Measurements from ENCODE around the gene SDHAF2. TPM values are rescaled to one million over a fixed set of nuclear protein-coding genes. Genes with fewer than 3 reads are reported as not detected.
"Not testable (repeated sequence)": the region's sequence is repeated elsewhere in the genome, so short reads cannot be mapped to it uniquely, and the experiment has no call there.

The SDHAF2 gene
- total RNA-seq, 1 donor from 2014 or later, result 39.7 TPM

DNA sequence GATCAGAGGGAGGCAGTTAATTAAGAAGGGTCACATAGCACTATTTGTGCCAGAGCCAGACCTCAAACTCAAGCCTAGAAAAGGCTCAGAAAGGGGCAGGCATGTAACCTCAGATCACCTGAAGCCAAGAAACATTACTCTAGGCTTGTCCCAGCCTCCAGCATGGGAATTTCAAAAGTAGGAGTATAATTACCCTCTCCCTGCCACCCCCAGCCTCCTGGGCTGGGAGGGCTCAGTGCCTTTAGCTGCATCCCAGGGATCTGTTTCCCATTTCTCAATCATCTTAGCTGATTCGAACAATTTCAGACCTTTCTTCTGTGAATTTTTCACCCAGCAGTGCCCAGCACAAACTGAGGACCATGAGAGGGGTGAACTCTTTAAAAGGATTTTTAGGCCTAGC, 45.5 kb downstream of the SDHAF2 start:
- DNase-seq (ENCODE audit: low read depth), result no peak

DNA sequence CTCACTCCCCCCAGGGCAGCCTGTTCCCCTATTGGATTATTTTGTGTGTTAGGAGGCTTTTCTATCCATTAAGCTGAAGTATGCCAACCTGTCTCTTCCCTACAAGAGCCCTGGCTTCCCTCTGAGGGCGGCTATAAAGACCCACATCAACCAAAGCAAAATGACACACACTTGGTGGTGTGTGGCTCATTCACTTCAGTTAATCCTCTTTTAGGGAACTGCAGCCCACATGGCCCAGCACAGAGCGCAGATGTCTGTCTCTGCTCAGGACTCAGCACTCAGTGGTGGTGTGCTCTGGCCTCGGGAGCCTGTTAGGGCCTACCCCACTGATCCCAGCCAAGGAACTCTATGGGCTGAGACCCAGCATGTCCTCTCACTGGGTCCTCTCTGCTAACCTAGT, 46.4 kb downstream of the SDHAF2 start:
- DNase-seq (ENCODE audit: low read depth), result no peak

DNA sequence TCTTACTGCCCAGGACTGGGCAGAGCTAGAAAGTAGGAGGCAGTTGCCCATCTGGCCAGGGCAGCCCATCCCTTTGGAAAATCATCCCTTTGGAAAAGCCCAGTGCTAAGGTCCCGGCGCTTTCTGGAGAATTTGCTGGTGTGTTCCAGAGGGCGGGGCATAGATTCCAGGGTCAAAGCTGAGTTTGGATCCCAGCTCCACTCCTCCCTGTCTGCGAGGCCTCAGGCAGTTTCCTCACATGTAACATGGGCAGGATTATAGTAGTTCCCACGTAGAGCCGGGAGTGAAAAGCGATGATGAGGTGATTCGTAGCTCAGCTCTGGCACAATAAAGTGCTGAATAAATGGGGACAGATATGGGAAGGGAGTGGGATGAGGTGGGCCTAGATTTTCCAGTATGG, 47.2 kb downstream of the SDHAF2 start:
- no peak for DNase-seq (ENCODE audit: low read depth)

DNA sequence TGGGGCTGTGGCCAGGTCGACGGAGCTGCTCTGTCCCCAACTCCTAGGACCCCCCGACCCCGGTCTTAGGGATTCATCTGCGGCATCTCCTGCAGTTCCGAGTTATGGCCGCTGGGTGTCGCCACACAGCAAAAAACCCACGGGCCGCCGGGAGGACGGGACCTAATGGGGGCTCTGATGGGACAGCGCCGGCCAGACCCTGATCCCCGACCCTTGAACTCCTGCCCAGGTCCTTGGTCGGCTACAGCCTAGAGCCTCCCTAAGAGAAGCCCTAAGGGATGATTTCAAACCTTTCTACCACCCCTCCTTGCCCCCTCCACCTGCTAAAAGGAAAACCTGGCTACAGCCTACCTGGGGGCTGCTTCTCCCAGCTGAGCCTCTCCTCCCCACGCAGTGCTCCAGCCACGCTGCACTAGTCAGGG, 47.8 kb downstream of the SDHAF2 start:
- DNase-seq (ENCODE audit: low read depth), result no peak

DNA sequence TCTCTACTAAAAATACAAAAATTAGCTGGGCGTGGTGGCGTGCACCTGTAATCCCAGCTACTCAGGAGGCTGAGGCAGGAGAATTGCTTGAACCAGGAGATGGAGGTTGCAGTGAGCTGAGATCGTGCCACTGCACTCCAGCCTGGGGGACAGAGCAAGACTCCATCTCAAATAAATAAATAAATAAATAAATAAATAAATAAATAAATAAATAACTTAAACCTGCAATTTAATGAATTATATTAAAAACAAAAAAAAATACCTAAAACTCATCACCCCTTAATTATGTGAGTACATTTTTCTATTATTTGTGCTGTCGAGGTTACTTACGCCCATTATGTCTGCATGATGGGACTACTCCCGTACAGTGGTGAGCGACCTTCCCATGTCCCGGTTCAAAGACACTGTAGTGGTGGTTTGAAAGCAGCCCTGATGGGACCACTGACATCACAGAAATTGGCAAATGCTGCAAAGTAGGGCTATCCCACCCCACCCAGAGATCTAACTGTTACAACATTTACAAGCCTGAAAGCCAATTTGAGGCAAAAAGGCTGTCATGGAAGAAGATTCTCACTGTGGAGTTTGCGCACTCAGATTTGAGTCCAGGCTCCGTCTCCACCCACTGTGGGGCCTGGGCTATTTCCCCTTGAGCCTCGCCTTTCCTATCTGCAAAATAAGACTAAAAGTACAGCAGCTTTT, 49.6 kb downstream of the SDHAF2 start:
- not testable (repeated sequence) for DNase-seq (ENCODE audit: low read depth)

DNA sequence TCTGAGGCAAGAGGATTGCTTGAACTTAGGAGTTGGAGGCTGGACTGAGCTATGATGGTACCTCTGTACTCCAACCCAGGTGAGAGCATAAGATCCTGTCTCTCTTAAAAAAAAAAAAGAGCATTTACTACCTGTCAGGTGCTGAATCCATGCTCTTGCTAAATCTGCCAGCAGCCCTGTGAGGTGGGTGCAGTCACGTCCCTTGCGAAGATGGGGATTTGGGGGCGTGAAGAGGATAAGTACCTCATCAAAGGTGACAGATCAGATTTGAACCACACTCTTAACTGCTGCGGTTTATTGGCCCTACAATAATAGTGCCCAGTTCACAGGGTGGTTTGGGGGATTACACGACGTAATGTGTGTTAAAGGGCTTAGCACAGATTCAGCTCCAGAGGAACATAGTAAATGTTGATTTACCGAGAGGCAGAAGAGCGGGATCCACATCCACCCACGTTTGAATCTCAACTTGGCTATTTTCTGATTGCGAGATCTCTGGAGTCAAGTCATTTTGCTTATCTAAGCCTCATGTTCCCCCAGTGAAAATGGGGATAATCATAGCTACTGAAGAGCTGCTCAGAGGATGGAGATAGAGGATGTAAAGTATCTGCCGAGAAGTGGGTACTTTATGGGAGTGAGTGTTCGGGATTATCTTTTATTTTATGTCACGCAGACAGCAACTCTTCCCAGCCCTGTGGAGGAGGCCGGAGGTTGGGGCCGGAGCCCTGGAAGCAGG, 50.5 kb downstream of the SDHAF2 start:
- DNase-seq (ENCODE audit: low read depth), result no peak

DNA sequence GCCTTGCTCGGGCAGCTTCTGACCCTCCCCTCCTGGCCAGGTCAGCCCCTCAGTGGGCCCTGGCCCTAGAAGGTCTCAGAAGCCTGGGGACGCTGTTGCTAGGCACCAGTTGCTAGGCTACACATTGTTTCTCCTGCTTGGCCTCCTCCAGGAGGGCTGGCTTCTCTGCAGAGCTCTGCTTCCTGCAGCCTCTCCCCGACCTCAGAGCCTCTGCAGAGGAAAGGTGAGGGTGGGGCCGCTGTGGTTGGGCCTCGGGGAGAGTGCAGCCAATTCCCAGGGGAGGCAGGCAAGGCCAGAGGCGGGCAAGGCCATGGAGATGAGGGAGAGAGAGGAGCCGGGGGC, 51.0 kb downstream of the SDHAF2 start:
- no peak for DNase-seq (ENCODE audit: low read depth)

DNA sequence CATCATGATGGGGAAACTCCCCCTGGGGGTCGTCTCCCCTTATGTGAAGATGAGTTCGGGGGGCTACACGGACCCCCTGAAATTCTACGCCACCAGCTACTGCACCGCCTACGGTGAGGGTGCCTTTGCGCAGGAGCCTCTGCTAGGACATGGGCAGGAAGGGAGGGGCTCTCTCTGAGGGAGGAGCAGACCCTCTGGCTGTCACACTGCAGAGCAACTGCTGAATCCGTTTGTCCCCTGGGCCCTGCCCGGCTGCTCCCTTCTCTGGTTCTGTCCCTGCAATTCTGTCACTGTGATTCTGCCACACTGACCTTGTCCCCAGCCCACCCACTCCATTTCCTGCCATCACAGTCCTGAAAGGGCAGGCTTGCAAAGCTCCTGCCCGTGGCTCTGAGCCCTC, 51.9 kb downstream of the SDHAF2 start:
- DNase-seq (ENCODE audit: low read depth), result no peak

DNA sequence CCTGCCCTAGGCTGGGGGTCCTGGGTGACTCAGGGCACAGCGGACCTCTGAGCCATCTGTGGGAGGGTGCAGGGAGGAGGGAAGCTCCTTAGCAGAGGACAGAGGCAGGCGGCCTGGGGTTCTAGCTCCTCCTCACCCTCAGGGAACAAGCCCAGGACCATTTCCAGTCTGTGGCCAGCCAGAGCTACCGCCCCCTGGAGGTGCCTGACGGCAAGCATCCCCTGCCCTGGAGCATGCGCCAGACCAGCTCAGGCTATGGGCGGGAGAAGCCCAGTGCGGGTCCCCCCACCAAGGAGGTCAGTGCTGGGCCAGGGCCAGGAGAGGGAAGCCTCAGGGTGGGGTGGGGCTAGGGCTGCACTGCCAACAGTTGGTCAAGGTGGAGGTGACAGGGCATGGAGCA, 52.6 kb downstream of the SDHAF2 start:
- no peak for DNase-seq (ENCODE audit: low read depth)

DNA sequence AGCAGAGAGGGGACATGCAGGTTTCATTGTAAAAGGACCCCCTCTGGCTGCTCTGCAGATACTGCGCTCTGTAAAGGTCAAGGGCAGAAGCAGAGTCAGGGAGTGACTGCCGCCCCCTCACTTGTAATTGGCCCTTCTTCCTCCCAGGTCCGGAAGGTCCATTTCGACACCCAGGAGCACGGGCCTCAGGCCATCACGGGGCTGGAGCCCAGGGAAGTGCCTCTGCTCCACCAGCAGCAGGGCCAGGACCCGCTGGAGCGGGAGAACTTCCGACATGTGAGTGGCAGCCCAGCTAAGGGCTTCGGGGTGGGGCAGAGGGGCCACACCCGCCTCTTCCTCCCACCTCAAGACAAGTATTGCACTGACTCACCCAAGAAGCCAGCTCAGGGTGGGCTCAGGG, 54.6 kb downstream of the SDHAF2 start:
- no peak for DNase-seq (ENCODE audit: low read depth)

DNA sequence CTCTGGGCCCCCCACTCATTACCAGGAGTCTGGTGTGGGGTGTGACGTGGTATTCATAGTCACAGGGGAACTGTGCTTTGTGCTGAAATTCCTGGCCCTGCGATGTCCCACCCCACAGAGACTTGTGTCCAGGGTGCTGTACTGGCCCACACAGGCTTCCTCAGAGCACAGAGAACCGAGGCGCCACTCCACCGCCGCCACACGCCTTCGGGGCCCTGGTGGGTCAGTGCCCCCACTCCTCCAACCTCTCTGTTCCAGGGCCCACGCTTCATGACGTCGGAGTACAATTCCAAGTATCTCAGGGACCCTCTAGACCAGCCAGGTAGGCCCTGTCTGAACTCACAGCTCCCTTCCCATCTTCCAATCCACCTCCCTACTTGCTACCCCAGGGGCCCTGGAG, 55.2 kb downstream of the SDHAF2 start:
- DNase-seq (ENCODE audit: low read depth), result no peak

DNA sequence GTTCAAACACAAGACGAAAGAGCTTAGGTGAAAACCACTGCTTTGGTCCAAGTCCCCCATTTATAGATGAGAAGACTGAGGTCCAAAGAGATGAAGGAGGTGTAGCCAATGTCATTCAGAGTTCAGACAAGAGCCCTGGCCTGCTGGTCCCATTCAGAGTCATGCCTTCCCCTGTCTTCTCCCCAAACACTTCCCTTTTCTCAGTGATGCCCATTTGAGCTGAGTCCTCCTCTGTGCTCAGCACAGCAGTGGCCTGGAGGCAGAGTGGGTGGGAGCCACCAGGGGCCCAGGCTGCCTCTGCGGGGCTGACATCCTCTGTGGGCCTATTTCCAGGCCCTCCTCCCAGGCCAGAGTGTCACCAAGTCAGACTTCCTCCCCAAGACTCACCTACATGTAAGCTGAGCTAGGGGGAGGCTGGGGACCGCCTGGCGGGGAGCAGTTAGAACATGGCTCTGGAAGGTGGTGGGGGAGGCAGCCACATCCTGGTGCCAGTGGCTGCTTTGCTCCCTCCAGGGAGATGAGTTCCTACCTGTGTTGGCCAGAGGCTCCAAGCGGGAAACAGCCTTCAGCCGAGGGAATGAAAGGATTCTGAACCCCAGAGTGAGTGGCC, 56.2 kb downstream of the SDHAF2 start:
- no peak for DNase-seq (ENCODE audit: low read depth)

DNA sequence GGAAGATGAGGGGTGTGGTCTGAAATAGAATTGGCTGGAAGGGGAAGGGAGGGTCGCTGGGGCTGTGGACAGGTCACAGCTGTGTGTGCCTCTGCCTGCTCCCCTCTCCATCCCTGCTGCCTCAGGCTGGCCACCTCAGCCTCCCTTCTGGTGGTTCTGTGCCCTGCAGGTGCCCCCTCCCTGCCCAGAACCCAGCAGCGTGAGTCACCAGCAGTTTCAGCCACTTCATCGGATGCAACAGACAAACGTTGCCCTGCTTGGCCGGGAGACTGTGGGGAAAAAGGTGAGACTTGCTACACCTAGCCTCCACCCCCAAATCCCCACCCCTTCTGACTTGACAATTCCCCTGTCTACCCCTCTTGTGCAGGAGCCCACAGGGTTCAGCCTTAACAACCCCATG, 56.9 kb downstream of the SDHAF2 start:
- DNase-seq (ENCODE audit: low read depth), result no peak

DNA sequence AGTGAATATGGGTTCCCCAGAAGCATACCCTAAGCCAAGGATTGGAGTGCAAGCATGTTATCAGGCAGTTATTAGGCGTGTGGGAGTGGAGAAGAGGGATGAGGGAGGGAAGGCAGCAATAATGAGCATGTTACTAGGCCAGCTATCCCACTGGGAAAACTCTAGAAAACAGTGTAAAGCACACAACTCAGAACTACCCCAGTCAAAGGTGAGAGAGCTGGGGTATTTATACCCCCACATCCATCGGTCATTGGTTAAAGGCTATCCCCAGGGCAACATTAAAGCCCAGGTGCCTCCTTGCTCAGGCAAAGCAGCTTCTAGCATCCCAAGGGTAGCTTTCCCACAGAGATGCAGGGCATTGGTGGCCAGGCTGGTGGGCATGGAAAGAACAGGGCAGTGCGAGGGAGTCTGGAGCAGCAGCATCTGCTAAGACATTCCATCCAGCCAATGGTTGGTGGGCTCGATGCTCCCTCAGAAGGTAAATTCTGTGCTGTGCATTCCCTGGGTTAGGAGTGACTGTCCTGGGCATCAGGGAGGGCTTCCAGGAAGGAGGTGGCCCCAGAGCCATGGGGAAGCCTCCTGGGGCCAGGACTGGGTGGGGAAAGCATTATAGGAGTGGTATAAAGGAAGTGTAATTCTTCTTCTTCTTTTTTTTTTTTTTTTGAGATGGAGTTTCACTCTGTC, 57.6 kb downstream of the SDHAF2 start:
- no peak for DNase-seq (ENCODE audit: low read depth)

DNA sequence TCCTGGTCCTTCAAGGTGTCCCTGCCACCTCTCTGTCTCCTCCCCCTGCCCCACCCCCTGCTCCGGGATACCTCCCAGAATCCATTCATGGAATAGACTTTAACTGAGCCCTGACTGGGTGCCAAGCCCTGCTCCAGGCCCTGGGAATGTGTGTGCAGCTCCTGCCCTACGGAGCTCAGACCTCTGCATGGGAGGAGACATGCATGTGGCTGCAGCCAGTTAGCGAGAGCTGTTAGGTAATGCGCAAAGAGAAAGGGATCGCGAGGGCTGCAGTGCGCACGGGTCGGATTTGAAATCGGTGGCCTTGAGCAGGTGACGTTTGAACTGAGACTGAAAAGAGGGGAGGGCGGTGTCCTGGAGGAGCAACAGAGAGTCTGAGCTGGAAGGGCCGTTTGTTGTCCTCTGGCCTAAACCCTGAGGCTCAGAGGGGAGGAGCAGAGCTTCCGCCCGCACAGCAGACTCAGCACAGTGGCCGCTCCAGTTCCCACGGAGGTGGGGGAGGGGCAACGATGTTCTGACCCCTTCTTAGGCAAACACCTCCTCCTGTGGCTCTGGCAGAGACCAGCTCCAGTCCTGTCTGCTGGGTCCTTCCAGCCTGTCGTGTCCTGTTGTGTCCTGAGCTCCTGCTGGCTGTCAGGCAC, 58.8 kb downstream of the SDHAF2 start:
- no peak for DNase-seq (ENCODE audit: low read depth)

DNA sequence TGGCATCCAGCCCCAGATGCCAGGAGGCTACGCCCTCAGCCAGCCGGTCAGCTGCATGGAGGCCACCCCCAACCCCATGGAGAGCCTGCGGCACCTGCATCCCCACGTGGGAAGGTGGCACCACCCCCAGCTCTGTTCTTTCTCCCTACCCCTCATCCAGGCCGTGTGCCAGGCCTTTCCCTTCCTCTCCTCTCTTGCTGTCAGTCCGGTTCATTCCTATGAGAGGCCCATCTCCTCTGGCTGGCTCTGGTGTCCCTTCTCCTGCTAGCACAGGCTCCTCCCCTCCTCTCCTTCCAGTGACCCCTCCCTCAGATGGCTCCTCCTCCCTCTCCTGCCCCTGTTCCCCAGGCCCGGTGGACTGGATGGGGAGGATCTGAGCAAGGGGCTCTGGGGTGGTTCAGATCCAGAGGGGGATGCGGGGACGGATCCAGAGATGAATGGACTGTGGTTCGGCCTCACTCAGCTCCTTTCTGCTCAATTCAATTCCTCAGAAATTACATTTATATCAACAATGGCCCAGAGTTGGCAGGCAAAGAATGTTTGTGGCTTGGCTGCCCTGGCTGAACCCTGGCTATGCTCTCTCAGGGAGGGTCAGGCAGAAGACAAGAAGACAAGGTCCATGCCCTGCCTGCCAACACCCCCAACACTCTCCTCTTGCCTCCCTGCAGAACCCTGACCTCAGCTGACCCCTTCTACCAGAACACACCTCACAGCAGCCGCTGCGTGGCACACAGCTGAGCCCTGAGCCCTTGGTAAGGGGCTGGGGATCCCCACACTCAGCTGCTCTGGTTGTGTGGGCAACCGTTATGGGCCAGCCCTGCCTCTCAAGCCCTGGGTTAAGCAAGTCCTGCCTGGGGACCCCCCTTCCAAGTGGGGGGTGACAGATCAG, 60.2 kb downstream of the SDHAF2 start:
- DNase-seq (ENCODE audit: low read depth), result peak; percentile 71

DNA sequence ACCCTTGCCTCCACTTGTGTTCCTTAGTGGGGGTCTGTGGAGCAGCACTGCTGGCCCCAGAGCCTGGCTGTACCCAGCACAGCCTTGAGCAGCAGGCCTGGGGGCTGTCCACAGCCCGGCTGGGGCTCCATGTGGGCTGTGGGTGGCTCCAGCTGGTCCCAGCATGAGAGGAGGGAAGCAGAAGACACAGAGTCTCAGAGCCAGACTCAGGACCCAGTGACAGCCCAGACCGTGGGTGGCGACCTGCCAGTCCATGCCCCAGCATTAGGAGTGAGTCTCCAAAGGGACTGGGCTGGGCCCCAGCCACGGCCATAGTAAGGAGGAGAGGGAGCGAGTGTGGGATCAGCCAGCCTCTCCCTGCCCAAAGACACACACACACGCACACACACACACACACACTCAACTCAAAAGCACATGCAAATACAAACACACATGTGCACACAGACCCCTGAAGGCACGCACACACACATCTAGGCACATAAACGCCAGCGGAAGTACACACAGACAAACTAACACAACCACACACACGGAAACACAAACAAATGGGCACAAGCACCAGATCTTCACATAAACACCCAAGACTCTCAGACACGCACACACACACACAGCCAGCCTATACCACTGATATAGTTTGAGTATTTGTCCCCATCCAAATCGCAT, 61.9 kb downstream of the SDHAF2 start:
- peak; percentile 73 for DNase-seq (ENCODE audit: low read depth)

DNA sequence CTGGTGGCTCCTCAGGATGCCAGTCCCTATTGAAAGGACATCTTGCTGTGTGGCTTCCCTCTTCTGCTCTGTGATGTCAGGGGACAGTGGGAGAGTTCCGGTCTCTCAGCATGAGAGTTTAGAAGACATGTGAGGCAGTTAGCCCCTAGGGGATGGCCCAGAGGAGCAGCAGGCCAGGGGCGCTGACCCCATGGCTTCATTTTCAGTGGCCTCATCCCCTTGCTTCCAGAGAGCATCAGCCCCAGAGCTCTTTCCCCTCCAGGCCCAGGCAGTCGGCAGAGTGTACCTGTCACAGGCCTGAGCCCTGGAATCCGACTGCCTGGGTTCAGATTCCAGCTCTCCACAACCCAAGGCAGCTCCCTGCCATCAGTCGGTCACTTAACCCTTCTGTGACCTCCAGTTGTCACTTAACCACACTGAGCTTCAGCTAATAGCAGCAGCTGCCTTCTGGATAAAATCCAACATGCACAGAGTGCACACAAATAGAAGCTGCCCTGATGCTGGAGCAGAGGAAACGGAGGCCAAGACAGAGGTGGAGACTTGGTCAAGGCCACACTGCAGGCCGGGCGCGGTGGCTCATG, 64.5 kb downstream of the SDHAF2 start:
- peak; percentile 98 for DNase-seq (ENCODE audit: low read depth)

DNA sequence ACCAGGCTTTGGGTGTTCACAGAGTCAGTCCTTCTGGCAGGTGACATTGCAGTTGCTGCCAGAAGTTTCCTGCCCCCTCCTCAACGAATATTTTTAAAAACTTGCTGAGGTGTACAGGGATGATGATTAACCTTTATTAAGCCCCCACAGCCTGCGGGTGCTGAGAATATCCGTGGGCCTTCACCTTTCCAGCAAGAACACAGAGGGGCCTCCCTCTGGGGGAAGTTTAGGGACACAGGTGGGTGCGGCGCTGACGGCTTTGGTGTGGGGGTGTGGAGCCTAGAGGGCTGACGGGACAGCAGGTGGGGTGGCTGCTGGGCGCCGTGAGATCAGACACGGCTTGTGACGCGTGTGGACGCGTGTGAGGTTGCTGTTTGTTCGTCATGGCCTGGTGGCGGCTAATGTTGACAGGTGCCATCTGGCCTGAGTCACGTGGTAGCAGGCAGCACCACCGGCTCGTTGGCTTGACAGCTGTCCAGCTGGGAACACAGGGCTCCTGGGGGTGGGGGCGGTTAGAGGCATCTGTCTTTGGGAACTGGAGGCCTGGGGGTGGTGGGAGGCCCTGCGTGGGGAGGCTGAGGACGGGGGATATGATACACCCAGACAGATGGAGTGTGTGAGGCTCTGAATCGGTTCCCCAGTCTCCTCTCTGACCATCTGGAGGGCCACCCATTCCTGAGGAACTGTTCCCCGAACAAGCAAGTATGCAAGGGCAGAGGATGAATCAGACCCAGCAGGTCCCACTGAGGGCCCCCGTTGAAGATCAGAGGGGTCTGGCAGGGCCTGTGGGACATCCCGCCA, 66.1 kb downstream of the SDHAF2 start:
- DNase-seq (ENCODE audit: low read depth), result peak; percentile 91

Measured in myocyte (in vitro differentiated cells).